ENCODE data around the gene DIAPH3. TPM values are rescaled to one million over a fixed set of nuclear protein-coding genes. Genes with fewer than 3 reads are reported as not detected.

DIAPH3 gene
- total and polyA plus RNA-seq, 2 of the 8 experiments (the other 6 are each of a cell fraction or from before 2014, with no cell fraction given) = 8.0 to 30.8 TPM

DNA sequence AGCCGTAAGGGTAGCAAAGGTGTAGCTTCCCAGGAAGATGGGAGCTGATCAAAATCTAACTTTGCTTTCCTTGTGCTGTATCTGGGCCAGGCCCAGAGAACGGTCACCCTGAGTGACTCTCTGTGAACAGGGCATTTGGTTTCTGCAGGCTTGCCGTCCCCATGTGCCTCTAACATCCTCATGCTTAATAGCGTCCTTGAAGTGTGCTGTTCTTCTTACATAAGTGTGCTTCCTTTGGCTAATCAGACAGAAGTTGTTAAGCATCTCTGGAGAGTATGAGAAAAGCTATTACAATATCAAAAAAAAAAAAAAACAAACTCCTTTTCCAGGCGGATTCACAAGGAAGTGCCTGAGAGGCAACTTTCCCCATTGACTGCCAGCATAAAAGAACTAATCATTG lies 503.7 kb downstream of the DIAPH3 start:
- ChIA-PET CTCF (ENCODE audit: partially characterized antibody) (interaction anchor here (1.6 to 2.2 kb wide), 2 partner anchors 11 to 18 kb away, joined by 5 to 8 read pairs; no protein-coding TSS in a partner anchor), POLR2A (ENCODE audit: partially characterized antibody) (interaction anchor here (0.6 kb wide), 1 partner anchor 14 kb away, joined by 3 read pairs; no protein-coding TSS in a partner anchor)
- H2BK12ac ChIP-seq (ENCODE audit: low read depth, low read length) = no peak overlapping the region
- peaks cover 0 to 3% (median 0%) of the 10 kb centered on the region in 4 experiments; a peak in 1 of 8 replicates for H3K36me3 ChIP-seq (ENCODE audit: control insufficient read depth in 2 of 4, insufficient read depth in 4 of 4, low read length in 3 of 4)
- no peak overlapping the region for H3K4ac ChIP-seq (replicated peaks; ENCODE audit: insufficient read length, low read depth, low read length)
- no peak overlapping the region for H3K23ac ChIP-seq (ENCODE audit: insufficient read length)
- H3K23me2 ChIP-seq (ENCODE audit: low read depth, low read length) = no peaks in the 10 kb centered on the region
- WGBS, 2 experiments (ENCODE audit: extremely low coverage in 1 of 2, insufficient coverage in 1 of 2, insufficient read length in 1 of 2, insufficient replicate concordance in 2 of 2, low coverage in 1 of 2, low lambda C conversion rate in 2 of 2, missing lambda C conversion rate in 1 of 2) = 88% methylated on average over 5 of the region's 5 CpGs; no CpG with 5 or more reads in 1 of the 2 experiments
- no peak overlapping the region for H2AFZ ChIP-seq (ENCODE audit: low read length)
- H3K4me1 ChIP-seq (replicated peaks in 1 of 4; ENCODE audit: control insufficient read depth in 3 of 4, insufficient read depth in 4 of 4, low read length in 3 of 4) = peaks cover 3 to 6% (median 5%) of the 10 kb centered on the region in 4 experiments; a peak in 6 of 7 replicates
- H4K91ac ChIP-seq (replicated peaks; ENCODE audit: insufficient read length, low read length) = no peak overlapping the region
- H2BK20ac ChIP-seq (ENCODE audit: low read length) = no peak overlapping the region
- H3K9ac ChIP-seq (replicated peaks in 1 of 4; ENCODE audit: extremely low read depth in 1 of 4, low read depth in 3 of 4, low read length in 3 of 4) = no peak overlapping the region
- no peak for TF ChIP-seq KDM4A (IDR thresholded peaks at IDR 0.05; ENCODE audit: low read depth, low read length, severe bottlenecking)
- no peak for TF ChIP-seq SP4 (IDR thresholded peaks at IDR 0.05; ENCODE audit: low read length)
- no peak for TF ChIP-seq HDAC2 (IDR thresholded peaks at IDR 0.05; ENCODE audit: borderline replicate concordance in 1 of 2, low read depth in 2 of 2, low read length in 2 of 2)
- TF ChIP-seq NANOG (IDR thresholded peaks at IDR 0.05; ENCODE audit: insufficient read depth, low read depth, low read length, poor library complexity, severe bottlenecking) = no peak
- TF ChIP-seq TCF12 (IDR thresholded peaks at IDR 0.05; ENCODE audit: low read depth, low read length) = no peak
- no peak for TF ChIP-seq ZNF274 (IDR thresholded peaks at IDR 0.05; ENCODE audit: borderline replicate concordance, extremely low read depth, low read length)
- no peak for TF ChIP-seq CTBP2 (IDR thresholded peaks at IDR 0.05; ENCODE audit: borderline replicate concordance, insufficient read depth, insufficient read length, low read length)
- TF ChIP-seq EGR1 (IDR thresholded peaks at IDR 0.05; ENCODE audit: borderline replicate concordance, low read depth, low read length) = no peak
- H3K4me2 ChIP-seq (ENCODE audit: insufficient read depth in 1 of 2, low read depth in 2 of 2, low read length in 2 of 2) = no peak overlapping the region
- no peaks in the 10 kb centered on the region for H4K20me1 ChIP-seq (replicated peaks in 1 of 2; ENCODE audit: control insufficient read depth in 1 of 2, insufficient read depth in 2 of 2, low read length in 2 of 2)
- FAIRE-seq (no peak), DNase-seq (ENCODE audit: low read depth in 1 of 2, low spot score in 2 of 2) (no peak)
- H3K27me3 ChIP-seq (replicated peaks in 1 of 4; ENCODE audit: control insufficient read depth in 3 of 4, extremely low read depth in 1 of 4, insufficient read depth in 3 of 4, low read length in 3 of 4) = no peaks in the 10 kb centered on the region
- H2BK5ac ChIP-seq (ENCODE audit: low read depth, low read length) = no peak overlapping the region
- H3K18ac ChIP-seq (ENCODE audit: extremely low read depth, low read length) = no peak overlapping the region
- H4K5ac ChIP-seq (ENCODE audit: insufficient read length, low read depth, low read length) = no peak overlapping the region
- no peaks in the 10 kb centered on the region for H3K79me1 ChIP-seq (ENCODE audit: low read depth, low read length)
- no peak overlapping the region for H2BK120ac ChIP-seq (replicated peaks; ENCODE audit: low read depth, low read length)
- H4K8ac ChIP-seq (ENCODE audit: extremely low read depth, insufficient read depth, low read length) = no peak overlapping the region
- H3K14ac ChIP-seq (ENCODE audit: insufficient read length) = no peak overlapping the region
- H3K4me3 ChIP-seq (ENCODE audit: extremely low read depth in 1 of 4, insufficient read depth in 2 of 4, low read depth in 3 of 4, low read length in 4 of 4) = no peak overlapping the region
- no peak overlapping the region for H3K56ac ChIP-seq (replicated peaks; ENCODE audit: insufficient read length, low read depth, low read length)
- H2BK15ac ChIP-seq (ENCODE audit: low read length) = no peak overlapping the region
- H3K79me2 ChIP-seq (ENCODE audit: control insufficient read depth in 1 of 2, insufficient read depth in 2 of 2, low read length in 2 of 2) = no peaks in the 10 kb centered on the region
- H2AK5ac ChIP-seq (ENCODE audit: low read depth, low read length) = no peak overlapping the region
- no peak overlapping the region for H3K27ac ChIP-seq (ENCODE audit: low read depth, low read length)
- no peaks in the 10 kb centered on the region for H3K9me3 ChIP-seq (ENCODE audit: insufficient read depth in 2 of 2, low read depth in 1 of 2, low read length in 1 of 2)

Measured in H1 (cell line).